HG02571 (cell line): ENCODE data around the gene CIAO3.

Experiments
- ATAC-seq: cut with Tn5 transposase; IDR thresholded peaks from one replicate; pipeline ENCODE4 v1.9.1; 2021; ENCODE audit warnings: mild to moderate bottlenecking, moderate library complexity; ENCODE audit not compliant: unreplicated experiment

CIAO3 gene

DNA sequence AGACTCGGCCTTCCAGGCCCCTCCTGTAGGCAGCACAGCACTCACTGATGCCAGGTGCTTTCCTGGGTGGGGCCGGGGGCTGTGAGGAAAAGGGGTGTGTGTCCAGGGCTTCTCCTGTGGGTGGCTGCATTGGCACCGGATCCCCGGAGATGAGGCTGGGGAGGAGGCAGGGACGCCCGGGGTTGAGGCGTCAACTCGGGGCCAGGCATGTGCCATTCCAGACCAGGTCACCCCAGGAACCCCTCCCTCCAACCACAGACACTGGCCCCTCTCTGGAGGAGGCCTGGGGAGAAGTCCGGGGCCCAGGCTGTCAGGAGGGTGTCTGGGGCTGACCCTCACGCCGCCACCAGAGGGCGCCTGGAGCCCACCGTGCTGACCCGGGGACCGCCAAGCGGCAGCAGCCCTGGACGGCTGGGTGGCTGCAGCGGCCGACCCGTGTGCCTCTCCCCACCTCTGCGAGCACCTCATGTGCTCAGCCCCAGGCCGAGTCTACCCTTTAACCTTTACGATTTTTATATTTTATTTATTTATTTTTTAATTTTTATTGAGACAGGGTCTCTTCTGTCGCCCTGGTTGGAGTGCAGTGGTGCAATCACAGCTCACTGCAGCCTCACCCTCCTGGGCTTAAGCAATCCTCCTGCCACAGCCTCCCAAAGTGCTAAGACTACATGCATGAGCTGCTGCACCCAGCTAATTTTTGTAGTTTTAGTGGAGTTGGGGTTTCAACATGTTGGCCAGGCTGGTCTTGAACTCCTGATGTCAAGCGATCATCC, 29.1 kb downstream of the CIAO3 start:
- no peak for ATAC-seq

GRCh38 chr16:711084-711483, 29.7 kb downstream of the CIAO3 start:
- ATAC-seq = no peak

GRCh38 chr16:710500-711075, 30.2 kb downstream of the CIAO3 start:
- no peak for ATAC-seq

DNA sequence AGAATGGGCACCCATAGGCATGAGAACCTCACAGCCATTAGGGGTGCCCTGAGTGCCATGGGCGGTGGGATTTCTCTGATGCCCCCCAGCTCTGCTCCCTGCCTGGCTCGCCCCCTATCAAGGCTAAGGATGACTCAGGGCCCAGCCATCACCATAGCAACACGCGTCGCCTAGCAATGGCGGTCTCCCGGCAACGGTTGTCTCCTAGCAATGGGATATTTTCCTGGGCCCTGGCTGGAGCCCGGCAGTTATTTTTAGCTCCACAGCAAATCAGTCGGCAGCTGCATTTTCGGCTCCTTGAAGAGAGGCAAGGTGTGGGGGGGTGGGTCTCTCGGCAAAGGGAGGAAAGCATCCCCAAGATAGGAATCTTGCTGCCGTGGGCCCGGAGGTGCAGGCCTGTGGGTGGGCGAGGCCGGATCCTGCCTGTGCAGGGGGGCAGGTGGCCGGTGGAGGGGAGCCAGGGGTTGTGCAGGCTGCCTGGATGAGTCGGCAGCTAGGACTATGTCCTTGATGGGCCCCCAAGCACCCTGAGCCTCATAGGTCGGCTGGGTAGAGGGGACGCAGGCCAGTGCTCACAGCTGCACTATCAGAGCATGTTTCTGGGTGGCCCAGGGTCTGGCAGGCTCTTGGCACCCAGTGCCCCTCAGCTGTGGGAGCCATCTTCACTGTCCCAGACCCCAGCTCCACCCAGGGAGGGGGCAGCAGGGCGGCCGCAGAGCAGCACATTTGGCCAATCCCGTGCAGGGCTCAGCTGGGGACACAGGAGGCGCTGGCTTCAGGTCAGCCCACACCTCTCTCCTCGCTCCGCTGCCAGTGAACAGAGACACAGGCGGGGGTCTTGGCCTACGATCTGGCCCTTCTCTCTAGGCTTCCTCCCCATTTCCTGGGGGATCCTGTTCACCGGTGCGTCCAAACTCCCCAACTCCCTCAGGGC, 31.0 kb downstream of the CIAO3 start:
- ATAC-seq = no peak

GRCh38 chr16:708959-709358, 31.8 kb downstream of the CIAO3 start:
- no peak for ATAC-seq

GRCh38 chr16:708019-708418, 32.8 kb downstream of the CIAO3 start:
- ATAC-seq = no peak

- ATAC-seq = no peak
Observed at GRCh38 chr16:707062-707538, 33.7 kb downstream of the CIAO3 start.

GRCh38 chr16:706189-707061, 34.4 kb downstream of the CIAO3 start:
- no peak for ATAC-seq

DNA sequence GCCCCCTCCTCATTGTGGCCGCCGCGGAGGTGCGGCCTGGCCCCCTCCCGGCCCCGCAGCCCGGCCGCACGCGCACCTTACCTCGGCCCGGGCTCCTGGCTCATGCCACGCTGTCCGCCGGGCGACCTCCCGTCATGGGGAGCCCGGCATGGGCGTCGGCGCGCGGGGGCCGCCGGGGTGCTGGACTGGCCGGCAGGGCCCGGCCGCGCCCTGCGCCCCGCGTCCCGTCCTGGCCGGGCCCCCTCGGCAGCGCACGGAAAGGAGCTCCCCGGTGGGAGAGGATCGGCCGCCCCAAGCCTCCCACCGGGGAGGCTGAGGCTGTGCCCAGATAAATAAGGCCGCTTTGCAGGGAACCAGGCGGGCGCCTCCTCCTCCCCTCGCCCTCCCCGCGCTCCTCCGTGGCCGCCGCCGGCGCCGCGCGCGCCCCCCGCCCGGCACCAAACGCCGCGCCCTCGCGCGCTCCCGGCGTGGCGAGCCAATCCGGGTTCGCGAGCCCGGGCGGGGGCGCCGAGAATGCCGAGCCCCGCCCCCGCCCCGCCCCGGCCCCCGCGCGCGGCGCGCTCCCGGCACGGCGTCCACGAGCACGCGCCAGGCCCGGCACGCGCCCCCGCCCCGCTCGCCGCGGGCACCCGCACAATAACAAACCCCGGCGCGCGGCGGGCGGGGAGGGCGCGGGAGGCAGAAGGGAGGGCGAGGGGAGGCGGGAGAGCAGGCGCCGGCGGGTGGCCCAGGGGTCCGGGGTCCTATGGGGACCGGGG, 35.2 kb downstream of the CIAO3 start, which contains the start of gene FBXL16:
Gene FBXL16, minus strand, starts transcription at position 371 of the 758 bp plus-strand sequence. CDS start 8,396 bp downstream, outside the sequence.
- no peak for ATAC-seq

- no peak for ATAC-seq
Observed at GRCh38 chr16:704552-705380, 36.0 kb downstream of the CIAO3 start.

DNA sequence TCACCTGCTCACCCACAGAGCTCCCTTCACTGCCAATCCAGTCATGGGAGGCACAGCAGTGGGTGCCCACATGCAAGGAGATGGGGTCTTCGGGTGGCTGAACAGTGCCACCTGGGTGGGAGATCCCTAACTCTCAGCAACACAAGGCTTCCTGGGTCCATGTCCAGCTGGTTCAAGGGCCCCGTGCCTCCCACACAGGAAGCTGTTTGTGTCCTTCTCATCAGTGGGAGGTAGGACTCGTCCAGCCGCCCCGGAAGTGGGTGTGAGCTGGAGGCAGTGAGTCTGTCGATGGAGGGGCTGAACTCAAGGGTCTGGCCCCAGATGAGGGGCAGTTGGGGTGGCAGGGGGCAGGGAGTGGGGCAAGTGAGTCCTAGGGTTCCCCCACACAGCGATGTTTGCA, 36.8 kb downstream of the CIAO3 start:
- ATAC-seq = no peak

DNA sequence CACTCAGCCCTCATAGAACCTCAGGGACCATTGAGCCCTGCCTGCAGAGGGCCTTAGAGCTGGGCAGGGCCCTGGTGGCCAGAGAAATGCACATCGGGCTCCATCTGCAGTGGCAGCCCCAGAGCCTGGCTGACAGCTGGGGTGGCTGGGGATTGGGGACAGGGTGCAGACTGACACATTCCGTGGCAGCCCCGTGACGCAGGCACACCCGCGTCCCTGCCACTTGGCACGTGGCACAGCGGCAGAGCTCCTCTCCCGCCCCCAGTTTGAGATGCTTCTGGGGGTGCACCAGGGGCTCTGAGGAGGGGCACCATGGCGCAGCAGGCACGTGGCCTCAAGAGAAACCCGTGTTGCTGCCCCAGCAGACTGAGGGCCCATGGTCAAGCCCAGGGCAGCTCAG, 37.4 kb downstream of the CIAO3 start:
- no peak for ATAC-seq

- no peak for ATAC-seq
Observed at GRCh38 chr16:702341-702740, 38.5 kb downstream of the CIAO3 start.

DNA sequence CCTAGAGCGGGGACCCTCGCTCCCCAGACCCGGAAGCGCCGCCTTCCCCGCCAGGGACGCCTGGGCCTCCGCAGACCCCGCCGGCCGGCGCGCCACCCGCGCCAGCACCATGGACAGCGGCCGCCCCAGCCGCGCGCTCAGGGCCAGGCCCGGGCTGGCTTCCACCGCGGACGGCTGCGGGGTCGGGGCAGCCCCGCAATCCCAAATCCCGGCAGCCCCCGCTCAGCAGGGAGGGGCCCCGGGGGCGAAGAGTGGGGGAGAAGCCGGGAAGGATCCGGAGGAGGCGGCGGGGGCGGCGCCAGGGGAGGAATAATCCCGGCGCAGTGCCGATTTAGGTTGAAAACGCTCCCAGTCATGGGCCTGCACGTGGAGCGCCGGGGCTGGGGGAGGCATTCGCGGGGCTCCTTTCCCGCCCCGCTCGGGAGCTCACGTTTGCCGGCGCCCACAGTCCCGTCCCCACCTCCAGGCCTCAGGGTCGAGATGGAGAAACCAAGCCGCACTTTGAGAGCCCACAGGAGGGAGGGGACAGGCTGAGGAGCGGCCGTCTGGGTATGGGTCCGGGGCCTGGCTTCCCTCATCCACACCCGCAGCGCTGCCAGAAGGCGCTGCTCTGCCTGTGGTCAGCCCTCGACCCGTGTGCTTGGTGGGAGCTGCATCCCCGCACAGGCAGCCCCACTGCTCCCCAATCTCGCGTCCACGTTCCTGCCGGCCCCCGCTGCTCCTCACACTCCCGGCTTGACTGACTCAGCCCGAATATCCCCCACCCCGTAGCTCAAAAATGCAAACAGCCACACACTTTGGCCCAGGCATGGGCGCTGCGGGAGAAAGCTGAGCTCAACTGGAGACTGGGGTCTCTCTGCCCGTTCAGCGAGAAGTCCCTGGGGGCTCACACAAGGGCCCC, 39.9 kb downstream of the CIAO3 start:
- no peak for ATAC-seq

DNA sequence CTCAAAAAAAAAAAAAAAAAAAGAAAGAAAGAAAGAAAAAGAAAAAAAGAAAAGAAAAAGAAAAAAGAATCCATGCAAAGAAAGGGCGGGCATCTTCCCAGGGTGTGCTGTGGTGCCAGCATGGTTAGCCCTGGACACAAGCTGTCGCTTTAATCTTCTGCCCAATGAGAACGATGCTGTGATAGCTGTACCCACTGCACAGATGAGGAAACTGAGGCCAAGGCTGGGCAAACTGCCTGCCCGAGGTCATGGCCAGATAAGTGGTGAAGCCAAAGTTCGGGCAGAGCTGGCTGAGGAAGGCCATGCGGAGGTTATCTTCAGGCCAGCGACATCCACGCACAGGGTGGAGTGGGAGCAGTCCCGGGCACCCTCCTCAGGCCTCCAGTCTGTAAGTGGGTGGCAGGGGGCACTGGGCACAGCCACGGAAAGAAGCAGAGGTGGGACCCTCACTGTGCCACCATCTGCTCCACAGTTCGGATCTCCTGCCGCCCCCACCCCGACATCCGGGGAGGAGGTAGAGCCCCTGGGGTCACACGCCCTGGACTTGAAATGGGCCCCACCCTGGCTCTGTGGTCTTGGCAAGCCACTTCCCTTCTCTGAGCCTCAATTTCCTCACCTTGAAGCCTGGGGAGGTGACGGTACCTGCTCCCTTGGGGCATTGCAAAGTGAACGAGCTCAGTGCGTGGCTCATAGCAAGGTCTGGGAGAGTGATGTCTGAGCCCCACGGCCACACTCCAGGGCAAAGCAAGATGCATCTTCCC, 41.7 kb downstream of the CIAO3 start:
- ATAC-seq = no peak

DNA sequence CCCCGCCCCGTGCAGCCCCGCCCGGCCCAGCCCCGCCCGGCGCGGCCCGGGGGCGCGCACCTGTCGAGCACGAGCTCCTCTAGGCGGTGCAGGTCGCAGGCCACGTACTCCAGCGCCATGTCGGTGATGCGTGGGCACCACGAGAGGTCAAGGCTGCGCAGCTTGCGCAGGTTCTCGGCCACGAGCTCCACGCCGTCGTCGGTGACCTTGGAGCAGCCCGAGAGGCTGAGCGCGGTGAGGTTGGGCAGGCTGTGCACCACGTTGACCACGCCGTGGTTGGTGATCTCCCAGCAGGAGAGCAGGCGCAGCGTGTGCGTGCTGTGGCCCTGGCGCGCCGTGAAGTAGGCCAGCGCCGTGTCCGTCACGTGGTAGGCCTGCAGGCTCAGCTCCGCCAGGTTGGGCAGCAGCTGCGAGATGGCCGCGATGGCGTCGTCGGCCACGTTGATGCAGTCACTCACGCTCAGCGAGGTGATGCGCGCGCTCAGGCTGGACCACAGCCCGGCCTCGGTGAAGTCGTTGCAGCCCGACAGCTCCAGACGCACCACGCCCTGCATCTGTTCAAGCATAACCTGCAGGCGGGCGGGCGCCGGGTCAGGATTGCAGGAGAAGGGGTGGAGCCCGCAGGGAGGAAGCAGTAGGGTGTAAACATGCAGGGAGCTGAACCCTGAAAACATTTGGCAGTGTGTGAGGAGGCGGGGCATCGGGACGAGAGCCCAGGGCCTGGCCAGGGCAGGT, 45.3 kb downstream of the CIAO3 start:
- ATAC-seq = no peak
